A673 (cell line): ENCODE measurements around the gene ZDHHC11B. TPM values are rescaled to one million over a fixed set of nuclear protein-coding genes. Genes with fewer than 3 reads are reported as not detected.
"Not testable (repeated sequence)": the region's sequence is repeated elsewhere in the genome, so short reads cannot be mapped to it uniquely, and the experiment has no call there.

Experiments used
- BruUV-seq: library from RNA; stranded (reverse); fragments of 400-500 nt; replicated peaks from 2 replicates; lab custom pipeline; 2021; lab: Mats Ljungman, UMichigan
- CTCF ChIA-PET: fragments of 300-600 bp; sonication (Branson Sonifier 250); formaldehyde crosslinking; loops from one replicate; lab custom pipeline; 2022; ENCODE audit warnings: antibody characterized with exemption; lab: Charles Lee
- POLR2A ChIA-PET: fragments of 300-600 bp; sonication (Branson Sonifier 250); formaldehyde crosslinking; loops from one replicate; lab custom pipeline; 2022; ENCODE audit warnings: antibody characterized with exemption; ENCODE audit not compliant: low non-redundant PET; lab: Charles Lee
- DNase-seq: peaks from one replicate; pipeline ENCODE4 v3.0.0-alpha.2; 2015; ENCODE audit warnings: low spot score
- H3K27ac ChIP-seq: fragments of 200-600 bp; sonication (generic); 2 replicates; pipeline ENCODE4 v1.5.1; 2016; ENCODE audit warnings: mixed run types, low read depth, mild to moderate bottlenecking, mixed read lengths, antibody characterized with exemption, low read length; ENCODE audit not compliant: poor library complexity, severe bottlenecking
- H3K27me3 ChIP-seq: fragments of 200-600 bp; sonication (generic); replicated peaks from 2 replicates; pipeline ENCODE4 v1.6.1; 2017; ENCODE audit warnings: mixed run types, low read depth, mild to moderate bottlenecking, mixed read lengths, antibody characterized with exemption, low read length; ENCODE audit not compliant: insufficient read depth, poor library complexity
- H3K36me3 ChIP-seq: fragments of 200-600 bp; sonication (generic); 2 replicates; pipeline ENCODE4 v1.6.1; 2016; ENCODE audit warnings: mixed run types, mild to moderate bottlenecking, mixed read lengths, antibody characterized with exemption, low read length; ENCODE audit not compliant: insufficient read depth, poor library complexity, severe bottlenecking
- H3K4me1 ChIP-seq: fragments of 200-600 bp; sonication (generic); 2 replicates; pipeline ENCODE4 v1.6.1; 2017; ENCODE audit warnings: mixed run types, mild to moderate bottlenecking, mixed read lengths, antibody characterized with exemption, low read length; ENCODE audit not compliant: insufficient read depth, poor library complexity, severe bottlenecking
- H3K4me3 ChIP-seq: fragments of 200-600 bp; sonication (generic); 2 replicates; pipeline ENCODE4 v1.5.1; 2016; ENCODE audit warnings: low read depth, mixed run types, mild to moderate bottlenecking, mixed read lengths, low read length; ENCODE audit not compliant: poor library complexity, severe bottlenecking
- H3K9me3 ChIP-seq: fragments of 200-600 bp; sonication (generic); 2 replicates; pipeline ENCODE4 v1.6.1; 2016; ENCODE audit warnings: mixed run types, low read depth, mild to moderate bottlenecking, mixed read lengths, antibody characterized with exemption, low read length; ENCODE audit not compliant: poor library complexity, severe bottlenecking
- intact Hi-C: fragments of 100-400 bp; cut with micrococcal nuclease; formaldehyde crosslinking; loops from one replicate; pipeline ENCODE4 v1.10.0; 2022; ENCODE audit not compliant: unreplicated experiment
- total RNA-seq: library from RNA; stranded (reverse); gene quantifications from 2 replicates; pipeline ENCODE4 v1.2.3, GENCODE V29; 2021

The ZDHHC11B gene
- total RNA-seq, 1 experiment from 2014 or later = 1.3 TPM

- H3K27me3 ChIP-seq, POLR2A ChIA-PET, H3K4me1 ChIP-seq, intact Hi-C loops, H3K4me3 ChIP-seq, H3K9me3 ChIP-seq, H3K36me3 ChIP-seq, DNase-seq, H3K27ac ChIP-seq, BruUV-seq, CTCF ChIA-PET: not testable (repeated sequence)
Measured at GRCh38 chr5:743696-744404, 40.7 kb downstream of the ZDHHC11B start.

GRCh38 chr5:742276-742675 is 42.3 kb downstream of the ZDHHC11B start:
- H3K4me1 ChIP-seq, CTCF ChIA-PET, H3K4me3 ChIP-seq, intact Hi-C loops, H3K27ac ChIP-seq, DNase-seq, BruUV-seq, POLR2A ChIA-PET, H3K27me3 ChIP-seq, H3K9me3 ChIP-seq, H3K36me3 ChIP-seq: not testable (repeated sequence)

GRCh38 chr5:734145-734544 is 50.4 kb downstream of the ZDHHC11B start:
- CTCF ChIA-PET, BruUV-seq: not testable (repeated sequence)

GRCh38 chr5:732754-733454 is 51.6 kb downstream of the ZDHHC11B start:
- H3K9me3 ChIP-seq, H3K4me1 ChIP-seq, H3K27ac ChIP-seq, BruUV-seq, H3K36me3 ChIP-seq, POLR2A ChIA-PET, DNase-seq, CTCF ChIA-PET, H3K4me3 ChIP-seq, intact Hi-C loops: not testable (repeated sequence)
- peaks cover 13% of the 10 kb centered on the region for H3K27me3 ChIP-seq

More at GRCh38 chr5:734145-734544, 50.4 kb downstream of the ZDHHC11B start:
- H3K36me3 ChIP-seq, DNase-seq, intact Hi-C loops, H3K27ac ChIP-seq, H3K9me3 ChIP-seq, H3K4me3 ChIP-seq, POLR2A ChIA-PET, H3K4me1 ChIP-seq: not testable (repeated sequence)
- H3K27me3 ChIP-seq = peaks cover 10% of the 10 kb centered on the region

GRCh38 chr5:729225-729624 is 55.3 kb downstream of the ZDHHC11B start:
- CTCF ChIA-PET, H3K4me1 ChIP-seq, DNase-seq, H3K27ac ChIP-seq, H3K9me3 ChIP-seq, H3K4me3 ChIP-seq, H3K36me3 ChIP-seq, intact Hi-C loops, POLR2A ChIA-PET, BruUV-seq: not testable (repeated sequence)
- peaks cover 12% of the 10 kb centered on the region for H3K27me3 ChIP-seq

- BruUV-seq = not testable (repeated sequence)
Measured at GRCh38 chr5:727087-727486, 57.4 kb downstream of the ZDHHC11B start.

GRCh38 chr5:723865-724264 is 60.7 kb downstream of the ZDHHC11B start:
- DNase-seq, BruUV-seq, H3K4me1 ChIP-seq, H3K27ac ChIP-seq, POLR2A ChIA-PET, intact Hi-C loops, H3K36me3 ChIP-seq, CTCF ChIA-PET, H3K4me3 ChIP-seq: not testable (repeated sequence)
- Histone ChIP-seq H3K9me3 (peaks cover 14% of the 10 kb centered on the region), H3K27me3 (peaks cover 37% of the 10 kb centered on the region)

More at GRCh38 chr5:727087-727486, 57.4 kb downstream of the ZDHHC11B start:
- POLR2A ChIA-PET, intact Hi-C loops, H3K27ac ChIP-seq, H3K4me3 ChIP-seq, H3K4me1 ChIP-seq, H3K9me3 ChIP-seq, H3K36me3 ChIP-seq, DNase-seq, CTCF ChIA-PET: not testable (repeated sequence)
- H3K27me3 ChIP-seq = peaks cover 18% of the 10 kb centered on the region
